ENCODE results near the gene VPS51.

- no peak for TF ChIP-seq POLR2A (IDR thresholded peaks at IDR 0.05)
- TF ChIP-seq CTCF (IDR thresholded peaks at IDR 0.05): no peak
- TF ChIP-seq POLR2AphosphoS5 (IDR thresholded peaks at IDR 0.05): no peak
- no peak for TF ChIP-seq EP300 (IDR thresholded peaks at IDR 0.05)
These were observed 35.8 kb upstream of the VPS51 start for GRCh38 chr11:65059959-65060824.
